H1 (cell line): ENCODE data around the gene GGTLC2. TPM values are rescaled to one million over a fixed set of nuclear protein-coding genes. Genes with fewer than 3 reads are reported as not detected.
"Not testable (repeated sequence)": the region's sequence is repeated elsewhere in the genome, so short reads cannot be mapped to it uniquely, and the experiment has no call there.

ENCODE experiments used
- CTCF ChIA-PET: fragments of 300-600 bp; sonication (Branson Sonifier 250); formaldehyde crosslinking; loops from one replicate; lab custom pipeline; 2021; ENCODE audit not compliant: partially characterized antibody; lab: Charles Lee
- POLR2A ChIA-PET: fragments of 300-600 bp; sonication (Branson Sonifier 250); formaldehyde crosslinking; loops from one replicate; lab custom pipeline; 2021; ENCODE audit warnings: inconsistent platforms; ENCODE audit not compliant: partially characterized antibody; lab: Charles Lee
- DNase-seq, 2 experiments: peaks; one replicate each; pipeline versions ENCODE4 v3.0.0 to v3.0.0-alpha.2; 2010 to 2022; ENCODE audit warnings: low spot score in 2 of 2, low read depth in 1 of 2, mixed read lengths in 1 of 2
- FAIRE-seq: peaks from 2 replicates; lab custom pipeline; 2011; peaks lifted over from hg19 to GRCh38; lab: Jason Lieb, UNC
- H2AFZ ChIP-seq: 2 replicates; pipeline ENCODE4 v1.8.1; 2012; ENCODE audit warnings: low read length, inconsistent platforms
- H2AK5ac ChIP-seq: 2 replicates; pipeline ENCODE4 v1.6.1; 2013; ENCODE audit warnings: low read depth, low read length
- H2BK120ac ChIP-seq: replicated peaks from 2 replicates; pipeline ENCODE3; 2013; ENCODE audit warnings: low read depth, low read length, inconsistent platforms
- H2BK12ac ChIP-seq: 2 replicates; pipeline ENCODE4 v1.6.1; 2013; ENCODE audit warnings: low read depth, low read length
- H2BK15ac ChIP-seq: 2 replicates; pipeline ENCODE4 v1.6.1; 2013; ENCODE audit warnings: low read length
- H2BK20ac ChIP-seq: 2 replicates; pipeline ENCODE4 v1.6.1; 2013; ENCODE audit warnings: low read length
- H2BK5ac ChIP-seq: 2 replicates; pipeline ENCODE4 v1.6.1; 2013; ENCODE audit warnings: low read depth, low read length
- H3K14ac ChIP-seq: 2 replicates; pipeline ENCODE4 v1.6.1; 2013; ENCODE audit warnings: inconsistent platforms; ENCODE audit not compliant: insufficient read length
- H3K18ac ChIP-seq: 2 replicates; pipeline ENCODE4 v1.6.1; 2013; ENCODE audit warnings: low read length; ENCODE audit errors: extremely low read depth
- H3K23ac ChIP-seq: 2 replicates; pipeline ENCODE4 v1.6.1; 2013; ENCODE audit warnings: inconsistent platforms; ENCODE audit not compliant: insufficient read length
- H3K23me2 ChIP-seq: 2 replicates; pipeline ENCODE4 v1.6.1; 2013; ENCODE audit warnings: low read depth, low read length
- H3K27ac ChIP-seq: 2 replicates; pipeline ENCODE4 v1.6.1; 2011; ENCODE audit warnings: low read depth, low read length, inconsistent platforms
- H3K27me3 ChIP-seq, 4 experiments: replicated peaks in 1 of 4; 1 replicate in 1 of 4; 2 replicates in 3 of 4; pipeline versions ENCODE4 v1.6.1 to v1.8.1; 2011 to 2013; ENCODE audit warnings: low read length in 3 of 4, mild to moderate bottlenecking in 3 of 4, inconsistent platforms in 2 of 4, mixed read lengths in 2 of 4, moderate library complexity in 1 of 4; ENCODE audit not compliant: control insufficient read depth in 3 of 4, insufficient read depth in 3 of 4; ENCODE audit errors: extremely low read depth in 1 of 4
- H3K36me3 ChIP-seq, 4 experiments: 2 replicates each; pipeline versions ENCODE4 v1.6.1 to v1.8.1; 2011 to 2013; ENCODE audit warnings: mild to moderate bottlenecking in 4 of 4, low read length in 3 of 4, moderate library complexity in 2 of 4, control low read depth in 1 of 4, inconsistent platforms in 1 of 4; ENCODE audit not compliant: insufficient read depth in 4 of 4, control insufficient read depth in 2 of 4
- H3K4ac ChIP-seq: replicated peaks from 2 replicates; pipeline ENCODE3; 2013; ENCODE audit warnings: low read length, low read depth, mixed read lengths, inconsistent platforms; ENCODE audit not compliant: insufficient read length
- H3K4me1 ChIP-seq, 4 experiments: replicated peaks in 1 of 4; 1 replicate in 1 of 4; 2 replicates in 3 of 4; pipeline versions ENCODE4 v1.6.1 to v1.8.1; 2011 to 2013; ENCODE audit warnings: low read length in 3 of 4, inconsistent platforms in 2 of 4, mixed read lengths in 1 of 4; ENCODE audit not compliant: insufficient read depth in 4 of 4, control insufficient read depth in 3 of 4
- H3K4me2 ChIP-seq, 2 experiments: 2 replicates each; pipeline versions ENCODE4 v1.6.1 to v1.8.1; 2011 to 2013; ENCODE audit warnings: low read depth in 2 of 2, low read length in 2 of 2, control low read depth in 1 of 2, inconsistent platforms in 1 of 2, mild to moderate bottlenecking in 1 of 2; ENCODE audit not compliant: insufficient read depth in 1 of 2
- H3K4me3 ChIP-seq, 4 experiments: fragments of 200-600, 300-600 bp in 1 of 4; sonication (generic), shearing (Covaris generic), sonication (Bioruptor Twin) in 1 of 4; 2 replicates each; pipeline versions ENCODE4 v1.5.1 to v1.8.1; 2011 to 2016; ENCODE audit warnings: low read length in 4 of 4, low read depth in 3 of 4, control low read depth in 2 of 4, inconsistent platforms in 2 of 4, mild to moderate bottlenecking in 2 of 4, mixed read lengths in 1 of 4, moderate library complexity in 1 of 4; ENCODE audit not compliant: insufficient read depth in 2 of 4; ENCODE audit errors: extremely low read depth in 1 of 4
- H3K56ac ChIP-seq: replicated peaks from 2 replicates; pipeline ENCODE3; 2013; ENCODE audit warnings: low read depth, mild to moderate bottlenecking, mixed read lengths, low read length, inconsistent platforms; ENCODE audit not compliant: insufficient read length
- H3K79me1 ChIP-seq: 2 replicates; pipeline ENCODE4 v1.6.1; 2013; ENCODE audit warnings: low read depth, low read length, control low read depth
- H3K79me2 ChIP-seq, 2 experiments: 2 replicates each; pipeline versions ENCODE4 v1.6.1 to v1.8.1; 2012 to 2013; ENCODE audit warnings: low read length in 2 of 2, mild to moderate bottlenecking in 2 of 2, inconsistent platforms in 1 of 2; ENCODE audit not compliant: insufficient read depth in 2 of 2, control insufficient read depth in 1 of 2
- H3K9ac ChIP-seq, 4 experiments: replicated peaks in 1 of 4; 1 replicate in 1 of 4; 2 replicates in 3 of 4; pipeline versions ENCODE4 v1.6.1 to v1.8.1; 2011 to 2013; ENCODE audit warnings: low read depth in 3 of 4, low read length in 3 of 4, control low read depth in 2 of 4, mild to moderate bottlenecking in 2 of 4, moderate library complexity in 2 of 4, inconsistent platforms in 1 of 4; ENCODE audit errors: extremely low read depth in 1 of 4
- H3K9me3 ChIP-seq, 2 experiments: 2 replicates each; pipeline versions ENCODE4 v1.6.1 to v1.8.1; 2012 to 2013; ENCODE audit warnings: mild to moderate bottlenecking in 2 of 2, moderate library complexity in 2 of 2, control low read depth in 1 of 2, inconsistent platforms in 1 of 2, low read depth in 1 of 2, low read length in 1 of 2, mixed read lengths in 1 of 2; ENCODE audit not compliant: insufficient read depth in 2 of 2
- H4K20me1 ChIP-seq, 2 experiments: replicated peaks in 1 of 2; 2 replicates each; pipeline versions ENCODE3 to v1.8.1; 2011 to 2013; ENCODE audit warnings: inconsistent platforms in 2 of 2, low read length in 2 of 2, mild to moderate bottlenecking in 1 of 2; ENCODE audit not compliant: insufficient read depth in 2 of 2, control insufficient read depth in 1 of 2
- H4K5ac ChIP-seq: 2 replicates; pipeline ENCODE4 v1.6.1; 2013; ENCODE audit warnings: low read length, low read depth, mixed read lengths, inconsistent platforms; ENCODE audit not compliant: insufficient read length
- H4K8ac ChIP-seq: 2 replicates; pipeline ENCODE4 v1.8.0; 2013; ENCODE audit warnings: mild to moderate bottlenecking, moderate library complexity, low read length, inconsistent platforms; ENCODE audit not compliant: insufficient read depth; ENCODE audit errors: extremely low read depth
- H4K91ac ChIP-seq: replicated peaks from 2 replicates; pipeline ENCODE3; 2013; ENCODE audit warnings: low read length, mixed read lengths, inconsistent platforms; ENCODE audit not compliant: insufficient read length
- WGBS, 2 experiments: shearing (Covaris generic) in 1 of 2; methylation state at CpG; one replicate each; pipeline versions ENCODE4 v1.1.6 to v1.1.7; 2013 to 2015; ENCODE audit warnings: low lambda C conversion rate in 2 of 2, mixed read lengths in 2 of 2, inconsistent platforms in 1 of 2, low coverage in 1 of 2, missing lambda C conversion rate in 1 of 2; ENCODE audit not compliant: insufficient replicate concordance in 2 of 2, insufficient coverage in 1 of 2, insufficient read length in 1 of 2; ENCODE audit errors: extremely low coverage in 1 of 2, missing lambda C conversion rate in 1 of 2; 5-methylcytosine and 5-hydroxymethylcytosine counted together
- polyA plus RNA-seq, 7 experiments: library from polyadenylated mRNA; depleted of rRNA in 3 of 7; stranded (reverse) in 5 of 7; unstranded in 2 of 7; fragments of >200 nt in 5 of 7; fragments of 200-250 nt in 2 of 7; gene quantifications; 1 replicate in 5 of 7; 2 replicates in 1 of 7; 4 replicates in 1 of 7; pipeline versions ENCODE4 v1.2.1 to v1.2.3, GENCODE V29; 2011 to 2013; ENCODE audit warnings: missing spikeins in 2 of 7, mixed read lengths in 2 of 7
- total RNA-seq: library from RNA; stranded (reverse); fragmentation: NEBNext Ultra II Directional; extraction: Animal tissue kit (Norgen Biotek cat#: 25700); gene quantifications from 2 replicates; pipeline ENCODE4 v1.2.1, GENCODE V29; 2021

GGTLC2 gene
- total and polyA plus RNA-seq, 2 of the 8 experiments (the other 6 are each of a cell fraction or from before 2014, with no cell fraction given), result not detected

GRCh38 chr22:22651593-22651992 is 7.2 kb downstream of the GGTLC2 start:
- H4K5ac ChIP-seq, H2AFZ ChIP-seq, CTCF ChIA-PET, H4K20me1 ChIP-seq, H3K23me2 ChIP-seq, H3K14ac ChIP-seq, H2BK15ac ChIP-seq, H3K79me1 ChIP-seq, H3K18ac ChIP-seq, H3K4me2 ChIP-seq, H3K9ac ChIP-seq, H3K79me2 ChIP-seq, H3K23ac ChIP-seq, H3K56ac ChIP-seq, H3K4me1 ChIP-seq, H2AK5ac ChIP-seq, H3K36me3 ChIP-seq, H3K4ac ChIP-seq, H3K27ac ChIP-seq, DNase-seq, H4K8ac ChIP-seq, H2BK5ac ChIP-seq, H2BK20ac ChIP-seq, H4K91ac ChIP-seq, FAIRE-seq, POLR2A ChIA-PET, H2BK120ac ChIP-seq, H3K4me3 ChIP-seq, H2BK12ac ChIP-seq: not testable (repeated sequence)
- H3K27me3 ChIP-seq, result peaks cover 8 to 15% (median 11%) of the 10 kb centered on the region in 4 experiments
- H3K9me3 ChIP-seq, result peaks cover 9 to 31% of the 10 kb centered on the region in 2 experiments; a peak in 3 of 4 replicates
- WGBS, 2 experiments, result 86% methylated on average over 7 of the region's 10 CpGs; no CpG with 5 or more reads in 1 of the 2 experiments

- H3K4me2 ChIP-seq, H3K14ac ChIP-seq, H3K9ac ChIP-seq, H2BK12ac ChIP-seq, H2BK20ac ChIP-seq, H3K4me1 ChIP-seq, H4K5ac ChIP-seq, H3K18ac ChIP-seq, H3K23me2 ChIP-seq, FAIRE-seq, H2BK120ac ChIP-seq, H3K56ac ChIP-seq, H3K27ac ChIP-seq, DNase-seq, H3K79me2 ChIP-seq, H2BK5ac ChIP-seq, H3K36me3 ChIP-seq, CTCF ChIA-PET, H3K23ac ChIP-seq, POLR2A ChIA-PET, H4K91ac ChIP-seq, H3K4ac ChIP-seq, H2BK15ac ChIP-seq, H4K20me1 ChIP-seq, H2AK5ac ChIP-seq, H3K79me1 ChIP-seq, H4K8ac ChIP-seq, H2AFZ ChIP-seq, H3K4me3 ChIP-seq: not testable (repeated sequence)
- 77% methylated on average over 4 of the region's 12 CpGs; no CpG with 5 or more reads in 1 of the 2 experiments for WGBS, 2 experiments
- peaks cover 8 to 17% (median 12%) of the 10 kb centered on the region in 4 experiments for H3K27me3 ChIP-seq
- peaks cover 11 to 26% of the 10 kb centered on the region in 2 experiments; a peak in 3 of 4 replicates for H3K9me3 ChIP-seq
Measured at GRCh38 chr22:22652102-22652501, 7.7 kb downstream of the GGTLC2 start.
